GM06990 (cell line): Measurements from ENCODE around the gene MALT1.
A peak's percentile ranks its signal among the peaks of the same experiment; 100 is the strongest.

Source experiments
- DNase-seq: peaks from one replicate; pipeline ENCODE4 v3.0.0-alpha.2; 2011; ENCODE audit not compliant: insufficient read length; ENCODE audit errors: extremely low read depth
- H3K27me3 ChIP-seq: replicated peaks from 2 replicates; pipeline ENCODE4 v1.6.0; 2011; ENCODE audit warnings: low read length; ENCODE audit not compliant: control insufficient read depth, insufficient read depth
- H3K36me3 ChIP-seq: 2 replicates; pipeline ENCODE4 v1.5.1; 2011; ENCODE audit warnings: low read length; ENCODE audit not compliant: control insufficient read depth, insufficient read depth
- H3K4me3 ChIP-seq: replicated peaks from 2 replicates; pipeline ENCODE4 v1.5.1; 2011; ENCODE audit warnings: low read depth, mild to moderate bottlenecking, control low read depth, low read length
- TF ChIP-seq, protein P1 (sequence below): IDR thresholded peaks from 2 replicates; pipeline ENCODE4 v1.5.1; 2011; ENCODE audit warnings: low read length, control low read depth, mild to moderate bottlenecking, inconsistent platforms; ENCODE audit not compliant: insufficient read depth, poor library complexity, severe bottlenecking

The MALT1 gene

DNA sequence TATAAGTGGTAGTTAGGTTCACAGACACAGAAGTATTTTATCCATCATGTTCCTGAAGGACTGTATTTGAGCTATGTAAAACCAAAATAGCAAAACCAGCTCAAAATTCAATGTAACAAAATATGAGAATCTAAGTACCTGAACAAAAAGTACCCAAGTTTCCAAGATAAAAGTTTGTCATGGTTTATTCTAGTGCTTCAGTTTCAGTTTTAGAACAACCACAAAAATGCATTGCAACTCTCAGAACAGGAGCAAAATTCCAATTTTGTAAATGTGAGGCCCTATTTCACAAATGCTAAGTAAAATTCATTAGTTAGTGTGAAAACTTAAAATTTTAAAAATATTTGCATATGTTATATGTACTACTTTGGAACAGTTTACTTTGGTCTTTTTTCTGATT, 37.4 kb upstream of the MALT1 start:
- TF ChIP-seq, protein P1, sequence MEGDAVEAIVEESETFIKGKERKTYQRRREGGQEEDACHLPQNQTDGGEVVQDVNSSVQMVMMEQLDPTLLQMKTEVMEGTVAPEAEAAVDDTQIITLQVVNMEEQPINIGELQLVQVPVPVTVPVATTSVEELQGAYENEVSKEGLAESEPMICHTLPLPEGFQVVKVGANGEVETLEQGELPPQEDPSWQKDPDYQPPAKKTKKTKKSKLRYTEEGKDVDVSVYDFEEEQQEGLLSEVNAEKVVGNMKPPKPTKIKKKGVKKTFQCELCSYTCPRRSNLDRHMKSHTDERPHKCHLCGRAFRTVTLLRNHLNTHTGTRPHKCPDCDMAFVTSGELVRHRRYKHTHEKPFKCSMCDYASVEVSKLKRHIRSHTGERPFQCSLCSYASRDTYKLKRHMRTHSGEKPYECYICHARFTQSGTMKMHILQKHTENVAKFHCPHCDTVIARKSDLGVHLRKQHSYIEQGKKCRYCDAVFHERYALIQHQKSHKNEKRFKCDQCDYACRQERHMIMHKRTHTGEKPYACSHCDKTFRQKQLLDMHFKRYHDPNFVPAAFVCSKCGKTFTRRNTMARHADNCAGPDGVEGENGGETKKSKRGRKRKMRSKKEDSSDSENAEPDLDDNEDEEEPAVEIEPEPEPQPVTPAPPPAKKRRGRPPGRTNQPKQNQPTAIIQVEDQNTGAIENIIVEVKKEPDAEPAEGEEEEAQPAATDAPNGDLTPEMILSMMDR, result no peak
- no peak overlapping the region for H3K4me3 ChIP-seq
- peak; percentile 43 for DNase-seq
- H3K27me3 ChIP-seq, result no peaks in the 10 kb centered on the region
- H3K36me3 ChIP-seq, result no peaks in the 10 kb centered on the region

DNA sequence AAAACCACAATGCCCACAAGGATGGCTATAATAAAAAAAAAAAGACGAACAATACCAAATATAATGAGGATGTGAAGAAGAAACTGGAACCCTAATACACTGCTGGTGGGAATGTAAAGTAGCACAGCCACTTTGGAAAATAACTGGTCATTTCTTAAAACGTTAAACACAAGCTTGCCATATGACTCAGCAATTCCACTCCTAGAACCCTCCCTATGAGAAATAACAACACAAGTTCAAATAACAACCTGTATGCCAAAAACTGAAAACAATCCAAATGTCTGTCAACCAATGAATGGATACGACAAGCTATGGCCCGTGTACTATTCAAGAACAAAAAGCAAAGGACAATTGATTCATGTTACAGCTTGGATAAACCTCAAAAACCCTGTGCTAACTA, 35.4 kb upstream of the MALT1 start:
- H3K36me3 ChIP-seq, result no peaks in the 10 kb centered on the region
- TF ChIP-seq, protein P1, result no peak
- no peaks in the 10 kb centered on the region for H3K27me3 ChIP-seq
- no peak for DNase-seq
- H3K4me3 ChIP-seq, result no peak overlapping the region

DNA sequence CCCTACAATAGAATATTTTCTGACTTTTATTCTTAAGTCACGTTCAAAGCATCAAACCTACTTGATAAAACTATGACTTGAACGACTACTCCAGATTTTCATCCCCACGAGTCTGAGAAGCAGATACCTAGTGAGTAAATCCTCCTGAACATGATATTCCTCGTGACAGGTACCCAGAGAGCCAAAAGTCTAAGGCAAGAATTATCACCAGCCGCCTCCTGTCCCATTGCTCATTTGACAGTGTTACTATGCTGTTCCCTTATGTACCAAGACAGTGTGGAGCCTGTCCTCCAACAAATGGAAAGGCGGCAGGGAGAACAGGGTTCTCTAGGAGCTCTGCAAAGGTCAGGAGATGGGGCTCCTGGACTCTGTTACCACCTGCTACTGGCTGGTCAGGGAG, 34.1 kb upstream of the MALT1 start:
- H3K4me3 ChIP-seq, result no peak overlapping the region
- H3K27me3 ChIP-seq, result no peaks in the 10 kb centered on the region
- TF ChIP-seq, protein P1, result no peak
- no peaks in the 10 kb centered on the region for H3K36me3 ChIP-seq
- DNase-seq, result no peak

DNA sequence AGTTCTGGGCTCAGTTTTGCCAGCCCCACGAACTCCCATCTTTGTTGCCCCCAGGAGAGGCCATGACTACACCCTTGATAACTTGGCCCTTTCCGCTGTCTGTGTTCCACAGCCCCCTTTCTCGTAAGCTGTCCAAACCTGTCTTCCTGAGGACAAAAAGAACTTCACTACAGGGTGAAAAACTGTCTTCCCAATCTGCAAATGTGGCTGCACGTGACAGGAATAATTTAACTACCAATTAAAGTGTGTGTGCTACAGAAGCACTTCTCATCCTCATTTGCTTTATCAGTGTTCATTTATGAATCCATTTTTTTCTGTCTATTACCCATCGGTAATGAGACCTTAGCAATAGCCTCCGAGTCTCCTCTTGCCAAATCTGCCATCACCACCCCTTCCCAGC, 33.3 kb upstream of the MALT1 start:
- Histone ChIP-seq H3K4me3 (no peak overlapping the region), H3K36me3 (no peaks in the 10 kb centered on the region), H3K27me3 (no peaks in the 10 kb centered on the region)
- TF ChIP-seq, protein P1, result no peak
- DNase-seq, result no peak

DNA sequence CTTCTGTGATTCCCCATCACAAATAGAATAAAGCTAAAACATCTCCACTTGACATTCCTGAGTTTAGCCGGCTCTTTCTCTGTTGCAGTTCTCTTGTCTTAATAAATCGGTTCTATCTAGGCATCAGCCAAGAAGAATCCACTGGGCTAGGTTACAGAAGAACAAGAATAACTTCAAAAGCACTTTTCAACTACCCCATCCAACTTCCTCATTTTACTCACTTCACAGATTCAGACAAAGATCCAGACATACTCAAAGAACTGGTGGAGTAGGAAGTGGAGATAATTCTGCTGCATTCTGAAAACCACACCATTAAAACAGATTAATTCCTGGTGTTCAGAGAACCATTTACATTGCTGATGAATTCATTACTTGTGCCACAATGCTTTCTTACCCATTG, 32.8 kb upstream of the MALT1 start:
- TF ChIP-seq, protein P1, result no peak
- no peak overlapping the region for H3K4me3 ChIP-seq
- H3K36me3 ChIP-seq, result no peaks in the 10 kb centered on the region
- DNase-seq, result peak; percentile 44
- no peaks in the 10 kb centered on the region for H3K27me3 ChIP-seq

DNA sequence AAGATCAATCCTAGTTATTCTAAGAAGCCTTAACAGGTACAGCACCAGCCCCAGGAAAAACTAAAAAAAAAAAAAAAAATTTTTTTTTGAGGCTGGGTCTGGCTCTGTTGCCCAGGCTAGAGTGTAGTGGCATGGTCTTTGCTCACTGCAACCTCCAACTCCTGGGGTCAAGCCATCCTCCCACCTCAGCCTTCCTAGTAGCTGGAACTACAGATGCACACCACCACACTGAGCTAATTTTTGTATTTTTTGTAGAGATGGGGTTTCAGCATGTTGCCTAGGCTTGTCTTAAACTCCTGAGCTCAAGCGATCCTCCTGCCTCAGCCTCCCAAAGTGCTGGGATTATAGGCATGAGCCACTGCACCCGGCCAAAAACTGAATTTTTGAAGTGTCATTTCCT, 32.0 kb upstream of the MALT1 start:
- no peak for DNase-seq
- H3K4me3 ChIP-seq, result no peak overlapping the region
- no peaks in the 10 kb centered on the region for H3K36me3 ChIP-seq
- TF ChIP-seq, protein P1, result no peak
- H3K27me3 ChIP-seq, result no peaks in the 10 kb centered on the region
